HL-60 (cell line): Measurements from ENCODE around the gene WASL.

Source experiments
- CTCF ChIP-seq: IDR thresholded peaks from one replicate; pipeline ENCODE4 v1.5.1; 2011; ENCODE audit warnings: low read length, control low read depth, inconsistent platforms; ENCODE audit not compliant: insufficient read depth
- SPI1 ChIP-seq: IDR thresholded peaks from 2 replicates; pipeline ENCODE4 v1.6.1; 2012; ENCODE audit warnings: low read depth, mild to moderate bottlenecking, borderline replicate concordance

- no peak for TF ChIP-seq CTCF
- no peak for TF ChIP-seq SPI1
Observed at GRCh38 chr7:123741940-123742339, 6.9 kb downstream of the WASL start.
